ENCODE results near the gene FAM227A. TPM values are rescaled to one million over a fixed set of nuclear protein-coding genes. Genes with fewer than 3 reads are reported as not detected.
A peak's percentile ranks its signal among the peaks of the same experiment; 100 is the strongest.

Gene FAM227A
- total and polyA plus RNA-seq, 2 of the 13 experiments (the other 11 are each of a cell fraction or from before 2014, with no cell fraction given): 1.0 to 1.5 TPM

- TF ChIP-seq RFXAP (CRISPR knock-in tag; IDR thresholded peaks at IDR 0.05; ENCODE audit: borderline replicate concordance): peak; percentile 93; the same call in 1 of the 2 replicates
- TF ChIP-seq ZNF510 (CRISPR knock-in tag; IDR thresholded peaks at IDR 0.05; ENCODE audit: low read depth): 0 out of 2 replicates have a peak, but pooled peaks have one; percentile 68
- TF ChIP-seq, protein P1, sequence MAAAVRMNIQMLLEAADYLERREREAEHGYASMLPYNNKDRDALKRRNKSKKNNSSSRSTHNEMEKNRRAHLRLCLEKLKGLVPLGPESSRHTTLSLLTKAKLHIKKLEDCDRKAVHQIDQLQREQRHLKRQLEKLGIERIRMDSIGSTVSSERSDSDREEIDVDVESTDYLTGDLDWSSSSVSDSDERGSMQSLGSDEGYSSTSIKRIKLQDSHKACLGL (CRISPR knock-in tag; IDR thresholded peaks at IDR 0.05): peak; percentile 94
- TF ChIP-seq PRPF4 (IDR thresholded peaks at IDR 0.05; ENCODE audit: low read depth, low read length, poor library complexity, severe bottlenecking): no peak
- TF ChIP-seq CHD4 (IDR thresholded peaks at IDR 0.05; ENCODE audit: borderline replicate concordance, low read length): no peak
- peak in 1 of 2 experiments; percentile 97; a peak in 2 of 4 replicates for TF ChIP-seq KLF16 (CRISPR knock-in tag; IDR thresholded peaks at IDR 0.05)
- peak; percentile 63; the same call in 1 of the 2 replicates for TF ChIP-seq RELA (CRISPR knock-in tag; IDR thresholded peaks at IDR 0.05)
- peak; percentile 99 for TF ChIP-seq ZNF414 (CRISPR knock-in tag; IDR thresholded peaks at IDR 0.05)
- peak; percentile 97 for TF ChIP-seq ZNF556 (CRISPR knock-in tag; IDR thresholded peaks at IDR 0.05; ENCODE audit: borderline replicate concordance)
- TF ChIP-seq ZNF572 (CRISPR knock-in tag; IDR thresholded peaks at IDR 0.05): no peak
- TF ChIP-seq, protein P2, sequence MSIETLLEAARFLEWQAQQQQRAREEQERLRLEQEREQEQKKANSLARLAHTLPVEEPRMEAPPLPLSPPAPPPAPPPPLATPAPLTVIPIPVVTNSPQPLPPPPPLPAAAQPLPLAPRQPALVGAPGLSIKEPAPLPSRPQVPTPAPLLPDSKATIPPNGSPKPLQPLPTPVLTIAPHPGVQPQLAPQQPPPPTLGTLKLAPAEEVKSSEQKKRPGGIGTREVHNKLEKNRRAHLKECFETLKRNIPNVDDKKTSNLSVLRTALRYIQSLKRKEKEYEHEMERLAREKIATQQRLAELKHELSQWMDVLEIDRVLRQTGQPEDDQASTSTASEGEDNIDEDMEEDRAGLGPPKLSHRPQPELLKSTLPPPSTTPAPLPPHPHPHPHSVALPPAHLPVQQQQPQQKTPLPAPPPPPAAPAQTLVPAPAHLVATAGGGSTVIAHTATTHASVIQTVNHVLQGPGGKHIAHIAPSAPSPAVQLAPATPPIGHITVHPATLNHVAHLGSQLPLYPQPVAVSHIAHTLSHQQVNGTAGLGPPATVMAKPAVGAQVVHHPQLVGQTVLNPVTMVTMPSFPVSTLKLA (IDR thresholded peaks at IDR 0.05): peak; percentile 52
- TF ChIP-seq ETS1 (CRISPR knock-in tag; IDR thresholded peaks at IDR 0.05): 0 out of 2 replicates have a peak, but pooled peaks have one; percentile 70
- TF ChIP-seq CREM (IDR thresholded peaks at IDR 0.05): peak; percentile 80
- no peak for TF ChIP-seq CREM (CRISPR knock-in tag; IDR thresholded peaks at IDR 0.05)
- TF ChIP-seq, protein P3, sequence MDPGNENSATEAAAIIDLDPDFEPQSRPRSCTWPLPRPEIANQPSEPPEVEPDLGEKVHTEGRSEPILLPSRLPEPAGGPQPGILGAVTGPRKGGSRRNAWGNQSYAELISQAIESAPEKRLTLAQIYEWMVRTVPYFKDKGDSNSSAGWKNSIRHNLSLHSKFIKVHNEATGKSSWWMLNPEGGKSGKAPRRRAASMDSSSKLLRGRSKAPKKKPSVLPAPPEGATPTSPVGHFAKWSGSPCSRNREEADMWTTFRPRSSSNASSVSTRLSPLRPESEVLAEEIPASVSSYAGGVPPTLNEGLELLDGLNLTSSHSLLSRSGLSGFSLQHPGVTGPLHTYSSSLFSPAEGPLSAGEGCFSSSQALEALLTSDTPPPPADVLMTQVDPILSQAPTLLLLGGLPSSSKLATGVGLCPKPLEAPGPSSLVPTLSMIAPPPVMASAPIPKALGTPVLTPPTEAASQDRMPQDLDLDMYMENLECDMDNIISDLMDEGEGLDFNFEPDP (CRISPR knock-in tag; conservative IDR thresholded peaks at IDR 0.05): 0 out of 2 replicates have a peak, but pooled peaks have one; percentile 82
- TF ChIP-seq, protein P4, sequence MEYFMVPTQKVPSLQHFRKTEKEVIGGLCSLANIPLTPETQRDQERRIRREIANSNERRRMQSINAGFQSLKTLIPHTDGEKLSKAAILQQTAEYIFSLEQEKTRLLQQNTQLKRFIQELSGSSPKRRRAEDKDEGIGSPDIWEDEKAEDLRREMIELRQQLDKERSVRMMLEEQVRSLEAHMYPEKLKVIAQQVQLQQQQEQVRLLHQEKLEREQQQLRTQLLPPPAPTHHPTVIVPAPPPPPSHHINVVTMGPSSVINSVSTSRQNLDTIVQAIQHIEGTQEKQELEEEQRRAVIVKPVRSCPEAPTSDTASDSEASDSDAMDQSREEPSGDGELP (IDR thresholded peaks at IDR 0.05; ENCODE audit: borderline replicate concordance, low read depth): peak; percentile 42; the same call in 1 of the 2 replicates
- no peak for TF ChIP-seq SRSF4 (IDR thresholded peaks at IDR 0.05; ENCODE audit: low read depth, low read length, poor library complexity, severe bottlenecking)
Observed at GRCh38 chr22:38681582-38682335, 25.6 kb upstream of the FAM227A start, which contains the start of gene TOMM22 (continued).

Data from HepG2 (cell line).